Measurements from ENCODE around the gene GDAP1L1. TPM values are rescaled to one million over a fixed set of nuclear protein-coding genes. Genes with fewer than 3 reads are reported as not detected.

The GDAP1L1 gene
- total and polyA plus RNA-seq, 2 of the 4 experiments (the other 2 are of a cell fraction): not detected

DNA sequence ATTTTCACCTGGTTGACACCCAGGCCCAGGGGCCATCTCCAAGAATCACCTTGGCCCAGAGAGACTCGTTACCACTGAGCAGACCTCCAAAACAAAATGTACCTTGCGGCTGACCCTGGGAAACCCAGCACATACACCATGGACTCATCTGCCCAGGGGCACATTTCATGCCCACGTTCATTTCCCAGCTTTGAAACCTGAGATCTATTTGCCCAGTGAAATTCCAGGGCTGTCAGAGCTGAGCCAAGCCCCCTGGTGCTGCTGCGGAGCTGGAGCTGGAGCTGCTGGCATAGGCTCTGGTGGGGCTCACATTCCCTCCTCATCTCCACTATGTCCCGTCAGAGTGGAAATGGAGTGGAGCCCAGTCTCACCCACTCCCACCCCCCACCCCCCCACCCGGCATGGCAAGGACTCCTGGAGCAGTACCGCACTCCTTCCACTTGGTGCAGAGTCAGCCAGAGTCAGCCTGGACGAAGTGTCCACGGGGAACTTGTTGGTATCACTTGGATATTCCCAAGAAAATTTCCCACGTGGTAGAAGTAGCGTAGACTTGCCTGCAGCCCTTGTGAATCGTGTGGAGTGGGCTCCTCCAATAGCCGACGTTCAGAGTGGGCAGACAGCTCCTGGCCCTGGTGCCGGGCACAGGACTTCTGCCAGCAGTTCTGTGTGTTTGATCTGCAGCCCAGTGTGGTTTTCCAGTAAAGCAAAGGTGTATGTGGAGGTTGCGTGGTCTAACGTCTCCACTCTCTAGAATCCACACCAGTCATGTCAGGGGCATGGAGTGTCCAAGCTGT, 18.4 kb upstream of the GDAP1L1 start:
- no peak overlapping the region for H3K14ac ChIP-seq (replicated peaks; ENCODE audit: low read depth, low read length)
- dilution Hi-C loops (cut with HindIII; ENCODE audit: low sequenced_read_pairs, unreplicated experiment): no loop called here
- H3K56ac ChIP-seq (ENCODE audit: extremely low read depth, insufficient read depth, low read length): no peak overlapping the region
- H2AK5ac ChIP-seq (ENCODE audit: low read depth, low read length): no peak overlapping the region
- no peak overlapping the region for H3K18ac ChIP-seq (ENCODE audit: low read depth, low read length)
- H3K4me3 ChIP-seq (ENCODE audit: insufficient read depth, low read depth, low read length): no peak overlapping the region
- WGBS, 2 experiments (ENCODE audit: extremely low coverage in 2 of 2, insufficient read length in 1 of 2): 67% methylated on average over 8 of the region's 17 CpGs; no CpG with 5 or more reads in 1 of the 2 experiments
- H3K4ac ChIP-seq (ENCODE audit: low read depth, low read length): no peak overlapping the region
- no peak overlapping the region for H2AK9ac ChIP-seq (replicated peaks; ENCODE audit: low read depth, low read length, poor library complexity)
- no peak overlapping the region for H3K27ac ChIP-seq (ENCODE audit: insufficient read depth, low read length)
- no peak overlapping the region for H2BK120ac ChIP-seq (ENCODE audit: low read depth, low read length)
- no peak for TF ChIP-seq CEBPB (IDR thresholded peaks at IDR 0.05; ENCODE audit: low read depth, low read length)
- no peak for TF ChIP-seq SMC3 (IDR thresholded peaks at IDR 0.05; ENCODE audit: low read depth, low read length)
- TF ChIP-seq NFE2L2 (IDR thresholded peaks at IDR 0.05; ENCODE audit: low read depth, low read length): no peak
- TF ChIP-seq, protein P1, sequence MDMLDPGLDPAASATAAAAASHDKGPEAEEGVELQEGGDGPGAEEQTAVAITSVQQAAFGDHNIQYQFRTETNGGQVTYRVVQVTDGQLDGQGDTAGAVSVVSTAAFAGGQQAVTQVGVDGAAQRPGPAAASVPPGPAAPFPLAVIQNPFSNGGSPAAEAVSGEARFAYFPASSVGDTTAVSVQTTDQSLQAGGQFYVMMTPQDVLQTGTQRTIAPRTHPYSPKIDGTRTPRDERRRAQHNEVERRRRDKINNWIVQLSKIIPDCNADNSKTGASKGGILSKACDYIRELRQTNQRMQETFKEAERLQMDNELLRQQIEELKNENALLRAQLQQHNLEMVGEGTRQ (IDR thresholded peaks at IDR 0.05; ENCODE audit: low read depth, low read length): no peak
- no peak for TF ChIP-seq MXI1 (IDR thresholded peaks at IDR 0.05; ENCODE audit: borderline replicate concordance, low read depth, low read length)
- TF ChIP-seq MAFK (IDR thresholded peaks at IDR 0.05; ENCODE audit: low read depth, low read length): no peak
- no peak for TF ChIP-seq RFX5 (IDR thresholded peaks at IDR 0.05; ENCODE audit: low read depth, low read length)
- TF ChIP-seq MAZ (IDR thresholded peaks at IDR 0.05; ENCODE audit: borderline replicate concordance, low read depth, low read length): no peak
- TF ChIP-seq CHD1 (IDR thresholded peaks at IDR 0.05; ENCODE audit: low read depth, low read length): no peak
- TF ChIP-seq RCOR1 (IDR thresholded peaks at IDR 0.05; ENCODE audit: insufficient replicate concordance, low read length): no peak
- TF ChIP-seq, protein P2, sequence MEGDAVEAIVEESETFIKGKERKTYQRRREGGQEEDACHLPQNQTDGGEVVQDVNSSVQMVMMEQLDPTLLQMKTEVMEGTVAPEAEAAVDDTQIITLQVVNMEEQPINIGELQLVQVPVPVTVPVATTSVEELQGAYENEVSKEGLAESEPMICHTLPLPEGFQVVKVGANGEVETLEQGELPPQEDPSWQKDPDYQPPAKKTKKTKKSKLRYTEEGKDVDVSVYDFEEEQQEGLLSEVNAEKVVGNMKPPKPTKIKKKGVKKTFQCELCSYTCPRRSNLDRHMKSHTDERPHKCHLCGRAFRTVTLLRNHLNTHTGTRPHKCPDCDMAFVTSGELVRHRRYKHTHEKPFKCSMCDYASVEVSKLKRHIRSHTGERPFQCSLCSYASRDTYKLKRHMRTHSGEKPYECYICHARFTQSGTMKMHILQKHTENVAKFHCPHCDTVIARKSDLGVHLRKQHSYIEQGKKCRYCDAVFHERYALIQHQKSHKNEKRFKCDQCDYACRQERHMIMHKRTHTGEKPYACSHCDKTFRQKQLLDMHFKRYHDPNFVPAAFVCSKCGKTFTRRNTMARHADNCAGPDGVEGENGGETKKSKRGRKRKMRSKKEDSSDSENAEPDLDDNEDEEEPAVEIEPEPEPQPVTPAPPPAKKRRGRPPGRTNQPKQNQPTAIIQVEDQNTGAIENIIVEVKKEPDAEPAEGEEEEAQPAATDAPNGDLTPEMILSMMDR (conservative IDR thresholded peaks at IDR 0.05; ENCODE audit: low read depth, low read length): no peak
- TF ChIP-seq BHLHE40 (IDR thresholded peaks at IDR 0.05; ENCODE audit: low read depth, low read length): no peak
- TF ChIP-seq FOS (IDR thresholded peaks at IDR 0.05; ENCODE audit: low read depth, low read length): no peak
- TF ChIP-seq, protein P3, sequence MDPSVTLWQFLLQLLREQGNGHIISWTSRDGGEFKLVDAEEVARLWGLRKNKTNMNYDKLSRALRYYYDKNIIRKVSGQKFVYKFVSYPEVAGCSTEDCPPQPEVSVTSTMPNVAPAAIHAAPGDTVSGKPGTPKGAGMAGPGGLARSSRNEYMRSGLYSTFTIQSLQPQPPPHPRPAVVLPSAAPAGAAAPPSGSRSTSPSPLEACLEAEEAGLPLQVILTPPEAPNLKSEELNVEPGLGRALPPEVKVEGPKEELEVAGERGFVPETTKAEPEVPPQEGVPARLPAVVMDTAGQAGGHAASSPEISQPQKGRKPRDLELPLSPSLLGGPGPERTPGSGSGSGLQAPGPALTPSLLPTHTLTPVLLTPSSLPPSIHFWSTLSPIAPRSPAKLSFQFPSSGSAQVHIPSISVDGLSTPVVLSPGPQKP (IDR thresholded peaks at IDR 0.05; ENCODE audit: borderline replicate concordance, low read depth, low read length): no peak
- TF ChIP-seq POLR2A (IDR thresholded peaks at IDR 0.05; ENCODE audit: low read depth, low read length): no peak
- no peak for TF ChIP-seq RAD21 (IDR thresholded peaks at IDR 0.05; ENCODE audit: low read length)
- no peaks in the 10 kb centered on the region for H3K79me1 ChIP-seq (ENCODE audit: low read depth in 1 of 2, low read length in 2 of 2)
- DNase-seq (no peak), ATAC-seq (ENCODE audit: low read depth) (no peak)
- ChIA-PET POLR2A (ENCODE audit: unreplicated experiment) (no interaction called here), CTCF (no interaction called here)
- no peak overlapping the region for H2BK5ac ChIP-seq (ENCODE audit: low read depth, low read length, poor library complexity, severe bottlenecking)
- no peak overlapping the region for H4K91ac ChIP-seq (ENCODE audit: insufficient read depth, low read depth, low read length)
- peaks cover 4% of the 10 kb centered on the region for H3K27me3 ChIP-seq (ENCODE audit: control insufficient read depth, insufficient read depth, low read length)
- no peak overlapping the region for H2BK20ac ChIP-seq (ENCODE audit: low read depth, low read length)
- no peaks in the 10 kb centered on the region for H3K9me1 ChIP-seq (ENCODE audit: insufficient read depth, low read length)
- H3K9ac ChIP-seq (ENCODE audit: low read depth, low read length): no peak overlapping the region
- no peak overlapping the region for H4K5ac ChIP-seq (ENCODE audit: low read depth, low read length)
- H3K4me2 ChIP-seq (ENCODE audit: low read depth, low read length): no peak overlapping the region
- H2AFZ ChIP-seq (replicated peaks; ENCODE audit: low read length, poor library complexity): no peak overlapping the region
- BruUV-seq (replicated peaks): no TSS peak
- H4K8ac ChIP-seq (ENCODE audit: low read depth in 2 of 2, low read length in 2 of 2): no peak overlapping the region
- no peaks in the 10 kb centered on the region for H3K4me1 ChIP-seq (ENCODE audit: control insufficient read depth, insufficient read depth, low read length)
- intact Hi-C loops (cut with micrococcal nuclease): no loop called here
- no peak overlapping the region for H2BK15ac ChIP-seq (ENCODE audit: low read depth, low read length)
- H3K36me3 ChIP-seq (ENCODE audit: control insufficient read depth, insufficient read depth, low read length): no peaks in the 10 kb centered on the region
- no peaks in the 10 kb centered on the region for H4K20me1 ChIP-seq (ENCODE audit: insufficient read depth, low read length)
- no peak overlapping the region for H3K23ac ChIP-seq (ENCODE audit: low read depth, low read length)
- in situ Hi-C loops (cut with MboI; ENCODE audit: low sequenced_read_pairs): no loop called here
- no peaks in the 10 kb centered on the region for H3K9me3 ChIP-seq (ENCODE audit: control insufficient read depth, insufficient read depth, low read length)
